ENCODE measurements around the gene TLE1.
"Not testable (repeated sequence)": the region's sequence is repeated elsewhere in the genome, so short reads cannot be mapped to it uniquely, and the experiment has no call there.

Gene TLE1

DNA sequence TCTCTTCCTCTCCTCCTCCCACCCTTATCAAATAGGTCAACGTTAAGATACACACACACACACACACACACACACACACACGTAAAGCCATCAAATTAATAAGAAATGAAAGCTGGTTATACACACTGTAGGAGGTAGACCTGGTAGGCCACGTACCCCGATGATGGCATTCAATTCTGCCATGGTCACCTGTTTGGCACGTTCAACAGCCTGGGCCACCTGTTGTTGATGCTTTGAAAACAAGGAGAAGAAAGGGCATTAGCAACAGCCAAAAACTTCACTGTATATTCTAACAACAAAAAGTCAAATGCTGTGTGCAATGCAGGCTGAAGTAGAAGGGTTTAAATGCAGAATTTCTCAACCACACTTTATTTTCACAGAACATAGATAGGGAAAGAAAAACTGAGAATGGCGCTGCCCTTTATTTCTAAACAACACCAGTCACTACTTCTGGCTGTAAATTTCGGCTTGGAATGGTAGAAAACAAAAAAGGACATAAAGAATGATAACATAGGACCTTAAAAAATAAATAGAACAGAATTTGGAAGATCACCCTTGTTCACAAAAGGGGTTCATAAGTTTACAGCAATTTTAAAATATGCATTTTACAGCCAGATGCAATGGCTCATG is 37.2 kb downstream of the TLE1 start:
- no peak for DNase-seq (ENCODE audit: low read depth, low spot score)

DNA sequence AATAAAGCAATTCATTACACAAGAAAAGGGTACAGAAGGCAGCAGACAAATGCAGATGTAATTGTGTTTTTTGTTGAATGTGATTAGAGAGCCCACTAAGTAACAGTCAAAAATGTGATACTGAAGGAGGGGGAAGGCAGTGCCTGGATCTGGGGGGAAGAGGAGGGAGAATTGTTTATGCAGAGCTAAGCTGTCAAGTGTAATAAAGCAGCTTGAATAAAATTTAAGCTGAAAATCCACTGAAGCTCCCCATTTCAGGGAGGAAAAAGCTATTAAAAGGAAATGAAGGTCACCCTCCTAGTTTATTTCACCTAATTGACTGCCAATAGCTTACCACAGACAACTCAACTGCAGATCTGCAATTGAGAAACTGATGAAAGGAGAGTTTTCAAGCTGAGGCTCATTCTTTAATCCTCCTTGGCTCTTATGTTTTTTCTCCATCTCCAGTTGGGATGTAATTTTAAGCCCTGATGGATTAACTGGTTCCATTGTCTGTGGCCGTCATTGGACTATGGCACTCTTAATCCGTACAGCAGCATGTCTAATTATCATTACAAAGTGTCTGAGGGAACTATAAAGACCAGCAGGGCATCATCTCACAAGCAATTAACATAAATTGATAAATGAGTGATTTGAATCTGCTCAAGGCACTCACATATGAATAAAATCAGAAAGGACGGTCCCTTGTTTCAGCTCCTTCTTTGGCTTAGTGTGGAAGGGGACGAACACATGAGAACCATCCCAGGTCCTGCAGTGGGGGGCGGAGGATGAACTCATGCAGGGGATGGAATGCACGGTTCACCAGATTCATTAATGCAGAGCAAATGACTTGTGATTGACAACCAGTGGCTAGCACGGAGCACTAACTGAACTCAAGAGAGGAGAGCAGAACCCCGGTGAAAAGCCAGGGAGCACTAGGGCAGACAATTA is 38.5 kb downstream of the TLE1 start:
- DNase-seq (ENCODE audit: low read depth, low spot score), result no peak

DNA sequence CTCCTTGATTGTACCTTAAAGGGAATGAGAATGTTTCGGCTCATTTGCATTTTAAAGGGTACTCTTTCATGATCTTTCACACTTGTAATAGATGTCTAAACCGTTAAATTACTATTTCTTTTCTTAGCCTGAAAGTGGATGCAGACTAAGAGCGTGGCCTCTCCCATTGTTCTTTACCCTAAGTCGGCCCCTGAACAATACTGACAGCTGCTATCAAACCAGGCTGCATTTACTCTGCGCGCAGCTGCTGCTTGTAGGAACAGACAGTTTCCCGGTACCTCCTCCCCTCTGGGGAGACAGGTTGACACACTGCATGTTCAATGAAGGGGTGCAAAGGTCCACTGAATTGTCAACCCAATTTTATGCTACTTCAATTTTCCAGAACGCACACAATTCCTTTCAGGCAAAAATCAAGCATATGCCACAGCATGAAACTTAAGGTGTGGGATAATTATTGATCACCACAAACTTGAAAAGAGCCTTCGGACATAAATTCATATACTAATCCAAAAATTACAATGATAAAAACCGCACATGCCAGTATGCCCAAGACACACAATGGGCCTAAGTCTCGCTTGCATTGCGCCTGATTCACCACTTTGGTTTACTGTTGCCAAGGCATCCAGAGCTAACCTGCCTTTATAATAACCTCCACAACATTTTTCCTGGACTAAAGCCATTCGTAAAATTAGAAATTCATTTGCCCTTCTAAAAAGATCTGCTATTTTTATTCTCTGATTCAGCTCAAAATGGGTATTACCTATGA is 39.7 kb downstream of the TLE1 start:
- no peak for DNase-seq (ENCODE audit: low read depth, low spot score)

DNA sequence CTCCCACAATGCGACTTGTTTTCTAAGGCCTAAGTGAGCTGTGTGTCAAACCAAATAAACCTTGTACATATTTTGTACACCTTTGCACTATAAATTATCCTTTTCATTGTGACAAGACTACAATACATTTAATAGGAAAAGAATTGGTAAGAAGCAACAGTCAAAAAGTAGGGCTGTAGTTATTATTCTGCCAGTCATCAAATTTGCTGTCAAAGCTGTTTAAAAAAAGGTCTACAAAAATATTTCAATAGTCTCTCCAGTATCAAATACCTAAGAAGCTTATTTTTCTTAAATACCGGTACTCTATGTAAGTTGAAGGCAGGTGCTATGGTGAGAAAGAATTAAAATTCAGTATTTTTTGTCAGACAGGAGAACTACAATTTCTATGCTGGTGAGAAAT is 40.5 kb downstream of the TLE1 start:
- DNase-seq (ENCODE audit: low read depth, low spot score), result no peak

DNA sequence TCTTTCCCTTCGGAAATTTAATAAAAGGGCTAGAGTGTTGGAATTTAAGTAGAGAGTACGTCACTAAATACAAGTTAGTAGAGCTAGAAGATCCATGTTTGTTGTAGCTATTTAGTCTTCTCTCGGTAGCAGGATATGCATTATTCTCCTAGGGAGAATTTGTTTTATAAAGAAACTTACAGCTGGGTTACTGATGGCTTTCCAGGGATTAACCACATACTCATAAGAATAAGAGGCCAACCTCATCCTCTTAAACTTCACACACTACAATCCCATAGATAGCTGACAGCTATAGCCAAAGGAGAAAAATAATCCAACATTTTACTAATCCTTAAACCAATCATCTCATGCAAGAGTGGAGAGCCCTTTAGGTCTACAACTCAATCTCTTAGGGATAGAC is 43.0 kb downstream of the TLE1 start:
- DNase-seq (ENCODE audit: low read depth, low spot score), result no peak

DNA sequence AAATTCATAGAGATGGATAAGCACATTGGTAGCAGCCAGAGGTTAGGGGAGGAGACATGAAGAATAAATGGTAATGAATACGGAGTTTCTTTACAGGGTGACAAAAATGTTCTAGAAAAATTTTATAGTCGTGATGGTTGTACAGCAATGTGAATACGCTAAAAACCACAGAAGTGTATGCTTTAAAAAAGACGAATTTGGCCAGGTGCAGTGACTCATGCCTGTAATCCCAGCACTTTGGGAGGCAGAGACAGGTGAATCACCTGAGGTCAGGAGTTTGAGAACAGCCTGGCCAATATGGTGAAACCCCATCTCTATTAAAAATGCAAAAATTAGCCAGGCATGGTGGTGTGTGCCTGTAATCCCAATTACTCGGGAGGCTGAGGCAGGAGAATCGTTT is 44.8 kb downstream of the TLE1 start:
- not testable (repeated sequence) for DNase-seq (ENCODE audit: low read depth, low spot score)

DNA sequence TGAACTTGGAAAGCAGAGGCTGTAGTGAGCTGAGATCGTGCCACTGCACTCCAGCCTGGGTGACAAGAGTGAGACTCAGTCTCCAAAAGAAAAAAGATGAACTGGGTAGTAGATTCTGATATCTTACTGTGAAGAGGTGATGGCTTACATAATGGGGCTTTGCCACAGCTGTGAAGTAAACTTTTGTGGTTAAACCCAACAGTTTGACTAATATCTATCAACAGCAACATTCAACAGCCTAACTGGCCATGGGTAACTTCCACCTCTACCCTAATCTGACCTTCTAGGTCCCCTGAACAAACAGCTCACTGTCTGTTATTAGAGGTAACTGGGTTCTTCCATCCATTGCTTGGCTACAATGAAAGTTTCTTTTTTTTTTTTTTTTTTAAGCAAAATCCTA is 52.1 kb downstream of the TLE1 start:
- no peak for DNase-seq (ENCODE audit: low read depth, low spot score)

DNA sequence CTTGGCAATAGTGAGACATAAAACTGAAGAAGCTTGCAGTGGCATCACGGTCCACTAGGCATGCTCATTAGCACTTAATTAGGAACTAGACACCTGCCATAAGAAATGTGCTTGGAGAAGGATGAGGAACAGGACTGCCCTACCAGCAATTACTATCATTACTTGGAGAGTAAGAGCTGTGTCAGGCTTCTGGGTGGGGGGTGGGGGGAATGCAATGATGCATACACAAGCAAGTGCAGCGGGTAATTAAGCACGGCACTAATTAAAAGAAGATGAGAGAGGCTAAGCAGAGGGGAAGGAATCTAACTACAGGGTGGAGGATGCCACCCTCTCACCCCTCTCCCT is 53.1 kb downstream of the TLE1 start:
- no peak for DNase-seq (ENCODE audit: low read depth, low spot score)

DNA sequence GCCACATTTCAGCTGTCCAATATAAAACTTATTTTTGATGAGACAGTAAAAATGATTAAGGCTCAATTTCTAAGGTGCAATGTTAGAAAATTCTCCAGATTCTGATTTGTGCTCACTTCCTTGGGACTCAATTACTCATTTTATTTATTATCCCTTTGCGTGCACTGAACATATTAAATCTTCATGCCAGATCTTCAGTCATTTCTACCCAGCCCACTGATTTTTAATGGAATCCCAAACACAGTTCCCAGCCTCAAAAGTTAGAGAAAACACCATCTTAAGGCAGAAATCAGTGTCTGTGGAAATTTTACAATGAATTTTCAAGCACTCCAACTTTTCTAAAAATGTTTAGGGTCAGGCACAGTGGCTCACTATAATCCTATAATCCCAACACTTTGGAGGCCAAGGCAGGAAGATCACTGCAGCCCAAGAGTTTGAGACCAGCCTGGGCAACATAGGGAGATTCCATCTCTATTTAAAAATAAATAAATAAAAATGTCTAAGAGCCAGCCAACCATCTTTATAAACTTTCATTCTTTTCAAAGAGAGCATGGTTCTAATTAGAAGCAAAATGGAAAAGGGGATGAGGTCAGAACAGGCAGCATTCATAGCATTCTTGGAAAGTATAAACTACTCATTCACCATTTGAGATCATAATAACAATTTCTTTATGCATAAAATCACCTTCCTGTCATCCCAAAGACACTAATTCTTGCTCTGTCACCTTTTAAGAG is 53.7 kb downstream of the TLE1 start:
- DNase-seq (ENCODE audit: low read depth, low spot score), result no peak

DNA sequence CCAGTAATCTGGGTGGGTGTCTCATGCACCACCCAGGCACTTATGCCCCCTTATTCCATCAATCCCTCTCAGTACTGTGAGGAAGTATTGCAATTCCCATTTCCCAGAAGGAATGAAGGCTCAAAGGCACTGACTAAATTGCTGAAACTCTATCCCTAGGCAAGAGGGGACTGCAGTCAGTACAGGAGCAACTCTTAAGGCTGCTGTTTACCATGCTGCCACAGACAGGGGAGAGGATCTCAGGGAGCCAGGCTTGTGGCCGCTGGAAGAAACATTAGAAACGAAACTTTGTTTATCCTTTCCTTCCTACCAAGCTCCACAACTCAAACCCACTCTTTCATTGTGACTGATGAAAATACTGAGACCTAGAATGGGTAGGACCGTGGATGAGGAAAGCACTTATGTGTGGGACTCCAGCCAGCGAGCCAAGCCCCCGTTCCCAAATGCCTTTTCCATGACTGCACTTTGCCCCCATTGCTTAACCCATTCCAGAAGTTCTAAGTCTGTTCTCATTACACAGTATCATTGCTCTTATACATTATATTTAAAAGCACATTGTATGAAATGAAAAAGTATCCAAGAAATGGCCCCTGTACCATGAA is 54.3 kb downstream of the TLE1 start:
- DNase-seq (ENCODE audit: low read depth, low spot score), result no peak

DNA sequence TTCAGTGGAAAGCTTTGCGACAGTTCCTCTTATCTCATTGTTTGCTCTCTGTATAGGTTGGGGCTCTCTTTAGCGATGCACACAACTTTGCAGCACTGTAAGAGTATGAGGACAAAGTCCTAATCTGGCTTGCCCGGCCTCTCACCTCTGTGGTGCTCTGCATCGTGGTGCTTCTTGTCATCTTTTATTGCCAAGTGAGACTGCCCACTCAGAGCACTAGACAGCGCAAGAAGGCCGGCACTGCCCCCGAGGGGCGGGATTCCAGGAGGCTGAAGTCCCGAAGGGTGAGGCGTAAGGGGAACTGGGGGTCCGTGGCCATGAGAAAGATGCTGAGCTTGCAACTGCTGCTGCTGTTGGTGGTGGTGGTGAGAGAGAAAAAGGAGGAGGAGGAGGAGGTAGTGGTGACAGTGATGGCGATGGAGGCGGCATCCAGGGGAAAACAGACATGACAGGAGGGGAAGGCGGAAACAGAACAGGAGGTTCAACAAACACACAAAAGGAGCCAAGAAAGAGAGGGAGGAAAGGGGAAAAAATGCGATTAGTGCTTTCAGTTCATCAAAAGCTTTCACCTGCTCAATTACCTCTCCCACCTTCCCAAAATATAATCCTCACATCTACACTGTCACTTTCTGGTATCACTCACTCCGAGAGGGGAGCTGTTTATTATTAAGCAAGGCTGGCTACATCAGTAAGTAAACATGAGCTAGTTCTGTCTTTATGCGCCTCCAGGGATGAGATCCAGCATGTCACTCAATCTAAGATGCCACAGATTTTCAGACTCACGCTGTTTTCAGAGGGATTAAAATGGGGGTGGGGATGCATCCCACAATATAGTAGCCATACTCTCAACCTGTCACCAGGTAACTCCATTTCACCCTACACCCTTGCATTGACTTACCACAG is 55.1 kb downstream of the TLE1 start:
- DNase-seq (ENCODE audit: low read depth, low spot score), result no peak

DNA sequence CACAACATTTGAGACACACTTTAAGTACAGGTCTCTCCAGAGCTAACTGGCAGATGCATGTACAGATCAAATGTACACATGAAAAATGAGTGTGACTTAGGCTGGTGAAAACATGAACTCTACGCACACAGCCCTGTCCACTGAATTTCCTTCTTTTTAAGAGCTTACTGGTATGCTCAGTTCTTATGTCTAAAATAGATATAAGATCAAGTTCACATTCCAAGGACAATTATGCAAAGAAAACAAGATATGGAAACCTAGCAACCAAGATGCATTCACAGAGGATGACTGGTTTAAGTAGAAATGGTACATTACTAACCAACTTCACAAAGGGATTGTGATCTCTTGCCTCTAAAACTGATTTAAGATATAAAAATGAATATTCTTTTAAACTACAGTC is 56.7 kb downstream of the TLE1 start:
- DNase-seq (ENCODE audit: low read depth, low spot score), result no peak

DNA sequence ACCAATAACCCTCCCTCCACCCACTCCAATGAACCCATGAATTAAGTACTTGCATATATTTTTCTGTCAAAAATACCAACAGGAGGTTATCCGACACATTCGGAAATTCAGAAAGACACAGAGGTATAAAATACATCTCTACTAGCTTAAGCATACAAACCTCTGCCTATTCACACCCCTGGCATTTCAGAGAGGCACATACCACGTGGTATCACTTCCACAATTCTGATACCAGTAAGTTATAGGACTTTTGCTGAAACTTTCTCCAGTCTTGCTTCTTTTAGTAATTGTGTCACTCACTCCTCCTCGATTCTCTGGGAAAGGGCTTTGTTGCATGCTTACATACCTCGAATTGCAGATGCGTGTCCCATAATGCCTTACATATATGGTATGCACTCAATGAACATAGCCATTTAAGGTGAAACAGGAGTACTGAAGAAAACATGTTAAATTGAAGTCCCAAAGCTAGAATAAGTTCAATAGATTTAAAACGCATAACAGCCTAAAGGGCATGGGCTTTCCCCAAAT is 58.1 kb downstream of the TLE1 start:
- DNase-seq (ENCODE audit: low read depth, low spot score), result no peak

DNA sequence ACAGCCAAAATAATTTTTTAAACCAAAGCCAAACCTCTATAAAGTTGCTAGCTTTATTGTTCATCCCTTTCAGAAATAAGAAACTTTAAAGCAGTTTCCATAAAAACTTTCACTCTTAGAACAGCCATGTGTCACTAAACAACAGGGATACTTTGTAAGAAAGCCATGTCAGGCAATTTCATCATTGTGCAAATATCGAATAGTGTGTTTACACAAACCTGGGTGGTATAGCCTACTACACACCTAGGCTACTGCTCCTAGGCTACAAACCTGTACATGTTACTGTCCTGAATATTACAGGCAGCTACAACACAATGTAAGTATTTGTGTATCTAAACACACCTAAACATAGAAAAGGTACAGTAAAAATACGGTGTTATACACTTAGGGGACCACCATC is 59.9 kb downstream of the TLE1 start:
- no peak for DNase-seq (ENCODE audit: low read depth, low spot score)

DNA sequence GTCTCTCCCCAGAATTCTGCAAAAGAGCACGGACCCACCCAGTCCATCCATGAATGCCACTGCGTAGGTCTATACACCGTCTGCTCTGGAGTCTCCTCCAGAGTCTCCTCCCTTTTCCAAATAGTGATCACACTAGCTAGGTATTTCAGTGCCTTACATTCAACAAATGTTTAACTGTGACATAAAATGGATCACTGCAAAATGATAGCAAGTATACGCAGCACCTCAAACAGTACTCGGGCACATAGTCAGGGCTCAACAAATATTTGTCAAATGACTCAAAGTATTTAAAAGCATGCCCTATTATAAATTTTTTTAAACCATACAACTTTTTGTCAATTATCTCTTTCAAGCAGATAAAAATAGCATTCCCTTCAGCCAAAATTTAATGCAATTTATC is 60.5 kb downstream of the TLE1 start:
- no peak for DNase-seq (ENCODE audit: low read depth, low spot score)

DNA sequence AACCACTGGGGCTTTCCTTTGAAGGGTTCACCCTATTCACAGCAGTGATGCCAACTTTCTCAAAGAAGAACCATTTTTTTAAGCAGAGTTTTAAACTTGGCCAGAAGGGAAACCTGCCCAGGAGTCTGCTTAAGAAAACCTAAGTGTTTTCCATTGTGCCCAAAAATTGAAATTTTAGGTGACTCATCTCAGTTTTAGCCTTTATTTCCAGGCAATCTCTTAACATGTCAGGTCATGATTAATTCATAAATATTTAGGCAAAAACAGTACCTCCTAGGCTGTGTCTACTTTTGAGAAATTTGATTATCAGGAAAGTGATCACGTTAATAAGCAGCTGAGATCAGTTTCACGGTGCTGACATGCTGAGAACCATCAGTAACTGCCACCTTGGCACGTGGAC is 61.9 kb downstream of the TLE1 start:
- DNase-seq (ENCODE audit: low read depth, low spot score), result no peak

DNA sequence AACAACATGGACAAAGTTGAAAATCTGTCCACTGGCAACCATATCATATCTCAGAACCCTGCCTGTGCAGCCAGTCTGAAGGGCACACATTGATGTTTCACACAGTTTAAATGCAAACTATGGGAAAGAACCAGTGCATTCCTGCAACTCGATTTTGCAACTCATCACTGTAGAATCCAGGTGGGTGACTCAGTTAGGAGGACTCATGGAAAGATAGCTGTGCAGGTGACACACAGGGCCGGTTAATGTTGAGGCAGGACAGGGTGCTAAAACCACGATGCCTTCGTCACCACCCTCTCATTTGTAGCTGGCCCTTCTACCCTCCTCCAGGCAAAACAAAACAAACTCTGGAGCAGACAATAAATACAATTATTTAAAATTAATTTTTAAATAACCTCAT is 62.8 kb downstream of the TLE1 start:
- no peak for DNase-seq (ENCODE audit: low read depth, low spot score)

DNA sequence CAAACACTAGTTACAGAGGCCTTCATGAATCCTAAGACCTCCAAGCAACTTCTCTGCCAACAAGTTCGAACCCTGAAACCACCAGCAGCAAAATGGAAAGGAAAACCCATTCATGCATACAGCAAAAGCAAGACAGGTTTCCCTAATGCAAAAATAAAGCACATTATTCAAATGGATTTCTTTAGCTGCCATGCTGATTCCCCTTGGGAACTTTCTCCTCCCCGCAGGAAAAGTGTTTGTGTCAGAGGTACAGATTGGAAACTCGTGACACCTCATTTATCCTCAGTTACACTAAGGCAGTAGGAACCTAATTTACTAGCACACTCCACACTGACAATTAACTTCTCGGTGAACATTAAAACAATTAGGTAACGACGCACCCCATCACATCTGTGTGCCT is 63.4 kb downstream of the TLE1 start:
- no peak for DNase-seq (ENCODE audit: low read depth, low spot score)

DNA sequence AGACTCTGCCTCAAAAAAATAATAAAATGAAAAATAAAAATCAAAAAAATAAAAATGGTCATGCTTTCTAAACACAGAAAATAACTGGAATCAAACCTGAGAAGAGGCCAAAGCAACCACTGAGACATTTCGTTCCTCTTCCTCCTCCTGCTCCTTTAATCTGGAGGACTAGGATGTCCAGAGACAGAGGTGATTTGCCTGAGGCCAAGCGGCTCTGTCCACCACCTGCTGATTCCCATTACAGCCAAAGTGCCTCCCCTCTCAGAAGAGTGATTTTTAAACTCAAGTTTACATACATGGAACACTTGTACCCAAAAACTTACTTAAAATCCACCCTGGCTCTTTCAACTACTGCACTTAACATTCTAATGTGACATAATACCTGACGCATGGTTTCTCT is 65.6 kb downstream of the TLE1 start:
- no peak for DNase-seq (ENCODE audit: low read depth, low spot score)

All from activated CD4-positive, CD25-positive, alpha-beta regulatory T cell treated with anti-CD3 and anti-CD28 coated beads, Interleukin-2, amount 50 U/mL, for 16 hours (primary cell).